Glomerular visceral epithelial cell (primary cell): ENCODE data around the gene ELP4.

Experiments
- DNase-seq: peaks from one replicate; pipeline ENCODE4 v3.0.0-alpha.2; 2016; ENCODE audit errors: extremely low spot score

The ELP4 gene

GRCh38 chr11:31824332-31824878, 314.8 kb downstream of the ELP4 start:
- no peak for DNase-seq

GRCh38 chr11:31824879-31825837, 315.6 kb downstream of the ELP4 start:
- DNase-seq = no peak

GRCh38 chr11:31825838-31826484, 316.4 kb downstream of the ELP4 start:
- DNase-seq = no peak

- no peak for DNase-seq
These were observed 317.2 kb downstream of the ELP4 start for GRCh38 chr11:31826536-31827438.

- DNase-seq = no peak
These were observed 318.1 kb downstream of the ELP4 start for GRCh38 chr11:31827455-31828206.

GRCh38 chr11:31828217-31828616, 318.6 kb downstream of the ELP4 start:
- no peak for DNase-seq

GRCh38 chr11:31830406-31830805, 320.8 kb downstream of the ELP4 start:
- DNase-seq = no peak

- no peak for DNase-seq
These were observed 324.7 kb downstream of the ELP4 start for GRCh38 chr11:31834237-31834636.
